ENCODE results near the gene CCDC15.

DNA sequence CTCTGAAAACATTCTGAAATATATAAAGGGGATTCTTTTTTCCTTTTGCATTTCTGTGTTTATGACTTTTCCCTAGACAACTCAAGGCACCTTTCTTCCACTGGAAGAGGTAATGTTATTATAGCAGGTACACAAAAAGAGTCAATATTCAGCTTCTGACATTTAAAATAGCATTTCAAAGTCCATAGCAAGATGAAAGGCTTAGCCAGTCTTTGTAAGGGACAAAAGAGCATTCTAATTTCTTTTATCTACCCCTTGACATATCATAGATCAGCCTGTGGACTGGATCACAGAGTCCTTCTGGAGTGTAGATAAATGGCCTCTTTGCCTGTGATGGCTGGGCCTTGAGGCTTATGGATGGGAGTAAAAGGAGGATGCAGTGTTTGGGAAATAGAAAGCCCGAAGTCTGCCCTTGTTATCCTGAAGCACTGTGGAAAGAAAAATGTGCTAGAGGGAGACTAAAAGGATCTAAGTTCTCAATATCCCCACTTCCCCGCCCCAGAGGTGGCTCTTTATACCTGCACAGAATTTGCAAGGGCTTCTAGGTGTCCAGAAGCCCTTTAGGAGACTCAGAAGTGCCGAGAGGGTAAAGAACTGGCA is 16.6 kb upstream of the CCDC15 start:
- TF ChIP-seq, protein P1, sequence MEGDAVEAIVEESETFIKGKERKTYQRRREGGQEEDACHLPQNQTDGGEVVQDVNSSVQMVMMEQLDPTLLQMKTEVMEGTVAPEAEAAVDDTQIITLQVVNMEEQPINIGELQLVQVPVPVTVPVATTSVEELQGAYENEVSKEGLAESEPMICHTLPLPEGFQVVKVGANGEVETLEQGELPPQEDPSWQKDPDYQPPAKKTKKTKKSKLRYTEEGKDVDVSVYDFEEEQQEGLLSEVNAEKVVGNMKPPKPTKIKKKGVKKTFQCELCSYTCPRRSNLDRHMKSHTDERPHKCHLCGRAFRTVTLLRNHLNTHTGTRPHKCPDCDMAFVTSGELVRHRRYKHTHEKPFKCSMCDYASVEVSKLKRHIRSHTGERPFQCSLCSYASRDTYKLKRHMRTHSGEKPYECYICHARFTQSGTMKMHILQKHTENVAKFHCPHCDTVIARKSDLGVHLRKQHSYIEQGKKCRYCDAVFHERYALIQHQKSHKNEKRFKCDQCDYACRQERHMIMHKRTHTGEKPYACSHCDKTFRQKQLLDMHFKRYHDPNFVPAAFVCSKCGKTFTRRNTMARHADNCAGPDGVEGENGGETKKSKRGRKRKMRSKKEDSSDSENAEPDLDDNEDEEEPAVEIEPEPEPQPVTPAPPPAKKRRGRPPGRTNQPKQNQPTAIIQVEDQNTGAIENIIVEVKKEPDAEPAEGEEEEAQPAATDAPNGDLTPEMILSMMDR (conservative IDR thresholded peaks at IDR 0.05; ENCODE audit: low read depth, low read length) = no peak
- TF ChIP-seq BHLHE40 (IDR thresholded peaks at IDR 0.05; ENCODE audit: low read depth, low read length) (no peak), CHD1 (IDR thresholded peaks at IDR 0.05; ENCODE audit: low read depth, low read length) (no peak), POLR2A (IDR thresholded peaks at IDR 0.05; ENCODE audit: low read depth, low read length) (no peak), MAZ (IDR thresholded peaks at IDR 0.05; ENCODE audit: borderline replicate concordance, low read depth, low read length) (no peak), RFX5 (IDR thresholded peaks at IDR 0.05; ENCODE audit: low read depth, low read length) (no peak), NFE2L2 (IDR thresholded peaks at IDR 0.05; ENCODE audit: low read depth, low read length) (no peak), SMC3 (IDR thresholded peaks at IDR 0.05; ENCODE audit: low read depth, low read length) (no peak)
- TF ChIP-seq, protein P2, sequence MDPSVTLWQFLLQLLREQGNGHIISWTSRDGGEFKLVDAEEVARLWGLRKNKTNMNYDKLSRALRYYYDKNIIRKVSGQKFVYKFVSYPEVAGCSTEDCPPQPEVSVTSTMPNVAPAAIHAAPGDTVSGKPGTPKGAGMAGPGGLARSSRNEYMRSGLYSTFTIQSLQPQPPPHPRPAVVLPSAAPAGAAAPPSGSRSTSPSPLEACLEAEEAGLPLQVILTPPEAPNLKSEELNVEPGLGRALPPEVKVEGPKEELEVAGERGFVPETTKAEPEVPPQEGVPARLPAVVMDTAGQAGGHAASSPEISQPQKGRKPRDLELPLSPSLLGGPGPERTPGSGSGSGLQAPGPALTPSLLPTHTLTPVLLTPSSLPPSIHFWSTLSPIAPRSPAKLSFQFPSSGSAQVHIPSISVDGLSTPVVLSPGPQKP (IDR thresholded peaks at IDR 0.05; ENCODE audit: borderline replicate concordance, low read depth, low read length) = no peak

Measured in IMR-90 (cell line).